HEK293T (cell line): ENCODE results near the gene TMEM178B.
"Not testable (repeated sequence)": the region's sequence is repeated elsewhere in the genome, so short reads cannot be mapped to it uniquely, and the experiment has no call there.

ENCODE experiments used
- CTCF ChIA-PET: fragments of 350-600 bp; formaldehyde crosslinking; extraction: SDS; loops from one replicate; lab custom pipeline; 2021; ENCODE audit warnings: antibody characterized with exemption, inconsistent platforms; lab: Yijun Ruan, JAX
- POLR2A ChIA-PET: fragments of 350-600 bp; formaldehyde crosslinking; extraction: SDS; loops from one replicate; lab custom pipeline; 2020; ENCODE audit warnings: antibody characterized with exemption, inconsistent platforms; lab: Yijun Ruan, JAX
- DNase-seq: peaks from one replicate; pipeline ENCODE4 v3.0.0; 2012; ENCODE audit warnings: mixed read lengths; ENCODE audit errors: extremely low spot score
- ARNT ChIP-seq: fragments of 450-650 bp; IDR thresholded peaks from 2 replicates; pipeline ENCODE4 v1.6.1; 2017; ENCODE audit warnings: mild to moderate bottlenecking
- BHLHE40 ChIP-seq: fragments of 450-650 bp; IDR thresholded peaks from 2 replicates; pipeline ENCODE4 v1.6.1; 2016; ENCODE audit warnings: mild to moderate bottlenecking, moderate library complexity, borderline replicate concordance
- CTBP1 ChIP-seq: fragments of 450-650 bp; IDR thresholded peaks from 2 replicates; pipeline ENCODE4 v1.6.1; 2016; ENCODE audit warnings: borderline replicate concordance
- ELF4 ChIP-seq: fragments of 450-650 bp; IDR thresholded peaks from 2 replicates; pipeline ENCODE4 v1.6.1; 2017; ENCODE audit warnings: antibody characterized with exemption
- FOXA1 ChIP-seq: fragments of 450-650 bp; IDR thresholded peaks from 2 replicates; pipeline ENCODE4 v1.6.1; 2016; ENCODE audit warnings: mild to moderate bottlenecking
- FOXK2 ChIP-seq: fragments of 450-650 bp; IDR thresholded peaks from 2 replicates; pipeline ENCODE4 v1.6.1; 2016; ENCODE audit warnings: mild to moderate bottlenecking
- FOXM1 ChIP-seq: fragments of 450-650 bp; IDR thresholded peaks from 2 replicates; pipeline ENCODE4 v1.6.1; 2017; ENCODE audit warnings: mild to moderate bottlenecking, borderline replicate concordance
- HDGF ChIP-seq: fragments of 450-650 bp; IDR thresholded peaks from 2 replicates; pipeline ENCODE4 v1.6.1; 2017; ENCODE audit warnings: antibody characterized with exemption, borderline replicate concordance
- L3MBTL2 ChIP-seq: fragments of 450-650 bp; conservative IDR thresholded peaks from 2 replicates; pipeline ENCODE4 v1.6.1; 2016; ENCODE audit warnings: mild to moderate bottlenecking
- LEF1 ChIP-seq: fragments of 450-650 bp; IDR thresholded peaks from 2 replicates; pipeline ENCODE4 v1.6.1; 2017; ENCODE audit warnings: mild to moderate bottlenecking, borderline replicate concordance
- NFRKB ChIP-seq: fragments of 450-650 bp; IDR thresholded peaks from 2 replicates; pipeline ENCODE4 v1.6.1; 2016; ENCODE audit warnings: mild to moderate bottlenecking, moderate library complexity
- PKNOX1 ChIP-seq: fragments of 450-650 bp; IDR thresholded peaks from 2 replicates; pipeline ENCODE4 v1.6.1; 2016
- SP1 ChIP-seq: fragments of 450-650 bp; IDR thresholded peaks from 2 replicates; pipeline ENCODE4 v1.6.1; 2017
- SUZ12 ChIP-seq: fragments of 450-650 bp; IDR thresholded peaks from 2 replicates; pipeline ENCODE4 v1.6.1; 2016; ENCODE audit warnings: mild to moderate bottlenecking
- TARDBP ChIP-seq: fragments of 450-650 bp; IDR thresholded peaks from 2 replicates; pipeline ENCODE4 v1.6.1; 2016
- ZNF384 ChIP-seq: fragments of 450-650 bp; IDR thresholded peaks from 2 replicates; pipeline ENCODE4 v1.6.1; 2016

Gene TMEM178B

GRCh38 chr7:141184532-141185190, 110.8 kb downstream of the TMEM178B start:
- CTCF ChIA-PET, result no interaction called here
- TF ChIP-seq ELF4, result no peak

GRCh38 chr7:141185369-141185967, 111.6 kb downstream of the TMEM178B start:
- POLR2A ChIA-PET, result no interaction called here
- no peak for DNase-seq
- CTCF ChIA-PET, result no interaction called here
- TF ChIP-seq ARNT, result no peak
- no peak for TF ChIP-seq TARDBP
- TF ChIP-seq PKNOX1, result no peak
- TF ChIP-seq SUZ12, result no peak
- TF ChIP-seq LEF1, result no peak
- no peak for TF ChIP-seq FOXK2
- TF ChIP-seq L3MBTL2, result no peak
- no peak for TF ChIP-seq ELF4
- no peak for TF ChIP-seq NFRKB
- no peak for TF ChIP-seq SP1
- no peak for TF ChIP-seq ZNF384
- no peak for TF ChIP-seq CTBP1
- no peak for TF ChIP-seq BHLHE40
- TF ChIP-seq HDGF, result no peak
- no peak for TF ChIP-seq FOXA1

More at GRCh38 chr7:141184532-141185190, 110.8 kb downstream of the TMEM178B start:
- POLR2A ChIA-PET, result no interaction called here
- no peak for DNase-seq

- TF ChIP-seq FOXK2 (no peak), ELF4 (no peak), PKNOX1 (no peak), BHLHE40 (no peak), SUZ12 (no peak), FOXA1 (no peak), L3MBTL2 (no peak), FOXM1 (no peak), CTBP1 (no peak), NFRKB (no peak), HDGF (no peak), LEF1 (no peak), SP1 (no peak), ZNF384 (no peak), TARDBP (no peak), ARNT (no peak)
- ChIA-PET CTCF (interaction anchor here (1.0 kb wide), 1 partner anchor 72 kb away, joined by 3 read pairs; no protein-coding TSS in a partner anchor), POLR2A (no interaction called here)
Observed at GRCh38 chr7:141189231-141189630, 115.4 kb downstream of the TMEM178B start.

GRCh38 chr7:141190495-141190894, 116.6 kb downstream of the TMEM178B start:
- ChIA-PET POLR2A (interaction anchor here (0.6 kb wide), 1 partner anchor 88 kb away, joined by 3 read pairs; no protein-coding TSS in a partner anchor), CTCF (no interaction called here)
- TF ChIP-seq PKNOX1, result no peak
- no peak for TF ChIP-seq TARDBP
- TF ChIP-seq CTBP1, result no peak
- no peak for TF ChIP-seq LEF1
- DNase-seq, result no peak

More at GRCh38 chr7:141189231-141189630, 115.4 kb downstream of the TMEM178B start:
- DNase-seq, result no peak

GRCh38 chr7:141191277-141191676, 117.4 kb downstream of the TMEM178B start:
- no peak for DNase-seq
- ChIA-PET CTCF (no interaction called here), POLR2A (no interaction called here)
- TF ChIP-seq BHLHE40, result no peak
- no peak for TF ChIP-seq ELF4
- no peak for TF ChIP-seq NFRKB
- no peak for TF ChIP-seq ARNT
- TF ChIP-seq TARDBP, result no peak
- TF ChIP-seq CTBP1, result no peak
- no peak for TF ChIP-seq FOXM1

GRCh38 chr7:141193066-141193465, 119.2 kb downstream of the TMEM178B start:
- ChIA-PET POLR2A (no interaction called here), CTCF (no interaction called here)
- TF ChIP-seq HDGF (no peak), SUZ12 (no peak), FOXA1 (no peak), NFRKB (no peak), ELF4 (no peak), L3MBTL2 (no peak), CTBP1 (no peak), FOXM1 (no peak), SP1 (no peak), ARNT (no peak), ZNF384 (no peak)
- no peak for DNase-seq

- POLR2A ChIA-PET, DNase-seq, CTCF ChIA-PET: not testable (repeated sequence)
Observed at GRCh38 chr7:141195722-141196121, 121.9 kb downstream of the TMEM178B start.
